Suprapubic skin (tissue), 3 donors: ENCODE measurements around the gene ROR2.

Experiments
- CTCF ChIP-seq, 2 donors: fragments of 200-600 bp in 1 of 2; fragments of 450-650 bp in 1 of 2; sonication (generic) in 1 of 2; IDR thresholded peaks; one replicate each; pipeline ENCODE4 v1.5.1; 2016 to 2019; ENCODE audit warnings: antibody characterized with exemption in 2 of 2, mild to moderate bottlenecking in 1 of 2, moderate library complexity in 1 of 2
- EP300 ChIP-seq: sonication (generic); formaldehyde crosslinking; IDR thresholded peaks from one replicate; pipeline ENCODE4 v1.6.1; 2017; ENCODE audit warnings: antibody characterized with exemption

DNA sequence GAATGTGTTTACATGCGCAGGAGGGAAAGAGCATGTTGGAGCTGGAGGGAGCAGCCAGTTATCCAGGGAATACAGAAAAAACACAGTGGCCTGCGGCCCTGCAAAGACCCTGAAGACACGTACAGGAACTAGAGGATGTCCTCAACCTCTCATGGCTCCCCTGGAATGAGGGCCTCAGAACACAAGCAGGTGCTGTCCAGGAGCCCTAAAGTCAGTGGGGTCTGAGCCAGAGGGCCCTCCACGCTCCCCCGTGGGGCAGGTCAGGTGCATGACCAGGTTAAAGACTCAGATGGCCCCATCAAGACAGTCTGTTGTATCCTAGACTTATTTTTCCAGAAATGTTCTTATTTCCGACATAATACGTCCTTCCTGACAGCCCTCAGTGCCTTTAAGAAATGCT lies 106.9 kb downstream of the ROR2 start:
- TF ChIP-seq CTCF (IDR thresholded peaks at IDR 0.05) (no peak), EP300 (no peak)
